D341Med (cell line): ENCODE measurements around the gene MID2.
"Not testable (repeated sequence)": the region's sequence is repeated elsewhere in the genome, so short reads cannot be mapped to it uniquely, and the experiment has no call there.

ENCODE experiments used
- DNase-seq: peaks from one replicate; pipeline ENCODE4 v3.0.0; 2012; ENCODE audit warnings: low spot score

Gene MID2

DNA sequence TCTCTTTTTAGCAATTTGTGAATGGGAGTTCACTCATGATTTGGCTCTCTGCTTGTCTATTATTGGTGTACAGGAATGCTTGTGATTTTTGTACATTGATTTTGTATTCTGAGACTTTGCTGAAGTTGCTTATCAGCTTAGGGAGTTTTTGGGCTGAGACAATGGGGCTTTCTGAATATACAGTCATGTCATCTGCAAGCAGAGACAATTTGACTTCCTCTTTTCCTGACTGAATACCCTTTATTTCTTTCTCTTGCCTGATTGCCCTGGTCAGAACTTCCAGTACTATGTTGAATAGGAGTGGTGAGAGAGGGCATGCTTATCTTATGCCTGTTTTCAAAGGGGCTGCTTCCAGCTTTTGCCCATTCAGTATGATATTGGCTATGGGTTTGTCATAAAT lies 129.7 kb downstream of the MID2 start:
- not testable (repeated sequence) for DNase-seq

DNA sequence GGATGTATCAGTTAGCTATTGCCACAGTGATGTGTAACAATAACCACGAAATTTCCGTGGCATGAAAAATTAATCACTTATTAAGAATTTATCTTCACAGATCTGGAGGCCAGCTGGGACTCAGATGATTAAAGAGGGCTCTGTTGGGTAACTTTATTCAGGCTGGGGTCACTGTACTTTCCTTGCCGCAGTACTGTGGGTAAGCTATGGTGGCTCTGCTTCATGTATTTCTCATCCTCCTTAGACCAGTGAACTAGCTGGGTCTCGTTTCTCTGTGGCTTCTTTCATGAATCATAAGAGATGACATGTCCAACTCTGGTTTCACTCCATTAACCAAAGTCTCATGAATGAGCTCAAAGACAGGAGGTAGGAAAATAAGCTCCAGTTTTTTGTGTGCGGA lies 143.0 kb downstream of the MID2 start:
- no peak for DNase-seq

DNA sequence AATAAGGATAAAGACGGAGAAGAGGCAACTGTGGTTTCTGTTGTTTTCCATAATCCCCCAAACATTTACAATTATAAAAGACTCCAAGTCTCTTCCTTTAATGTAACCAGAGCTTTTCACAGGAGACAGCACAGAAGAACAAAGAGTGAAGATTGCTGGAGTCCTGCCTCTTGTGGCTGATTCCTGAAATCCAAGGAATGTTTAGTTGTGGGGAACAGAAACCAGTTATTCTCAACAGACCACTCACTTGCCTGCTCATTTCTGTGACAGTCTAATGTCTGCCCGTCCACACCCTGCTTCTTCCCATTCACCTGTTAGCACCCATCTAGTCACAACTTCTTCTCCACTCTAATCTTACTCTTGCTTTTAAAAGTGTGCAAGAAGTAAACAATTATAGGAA lies 144.4 kb downstream of the MID2 start:
- no peak for DNase-seq

DNA sequence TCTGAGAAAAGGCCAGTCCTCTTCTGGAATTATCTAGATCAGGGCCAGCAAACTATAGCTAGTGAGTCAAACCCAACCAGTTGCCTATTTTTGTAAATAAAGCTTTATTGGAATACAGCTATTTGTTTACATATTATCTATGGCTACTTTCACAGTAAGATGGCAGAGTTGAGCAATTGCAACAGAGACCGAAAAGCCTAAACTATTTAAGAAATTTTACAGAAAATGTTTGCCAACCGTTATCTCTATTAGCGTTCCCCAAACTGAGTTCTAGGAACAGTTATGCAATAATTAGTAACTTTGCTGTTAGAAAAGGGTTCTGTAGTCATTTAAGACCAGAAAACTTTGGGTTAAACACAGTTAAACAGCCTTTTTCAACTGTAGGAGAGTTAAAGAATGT lies 146.0 kb downstream of the MID2 start:
- no peak for DNase-seq
